HFFc6 (cell line): ENCODE results near the gene VWCE. TPM values are rescaled to one million over a fixed set of nuclear protein-coding genes. Genes with fewer than 3 reads are reported as not detected.

Experiments used
- DNase-seq: peaks from one replicate; pipeline ENCODE4 v3.0.0-alpha.2; 2018
- H3K27ac Mint-ChIP-seq: 2 replicates; pipeline ENCODE4 v1.8.0; 2020; ENCODE audit warnings: mild to moderate bottlenecking, mixed read lengths
- H3K27me3 Mint-ChIP-seq: 2 replicates; pipeline ENCODE4 v1.8.0; 2021; ENCODE audit warnings: mild to moderate bottlenecking, moderate library complexity, mixed read lengths; ENCODE audit not compliant: insufficient read depth
- H3K36me3 Mint-ChIP-seq: 2 replicates; pipeline ENCODE4 v1.8.0; 2021; ENCODE audit warnings: low read depth, mixed read lengths
- H3K4me1 Mint-ChIP-seq: 2 replicates; pipeline ENCODE4 v1.8.0; 2020; ENCODE audit warnings: low read depth, mixed read lengths
- H3K4me3 Mint-ChIP-seq: 2 replicates; pipeline ENCODE4 v1.8.0; 2020; ENCODE audit warnings: mild to moderate bottlenecking, moderate library complexity, mixed read lengths
- H3K9me3 Mint-ChIP-seq: 2 replicates; pipeline ENCODE4 v1.8.0; 2020; ENCODE audit warnings: mild to moderate bottlenecking, mixed read lengths
- CTCF ChIP-seq: fragments of 200-600 bp; sonication (generic); IDR thresholded peaks from 2 replicates; pipeline ENCODE4 v1.5.0; 2021; ENCODE audit warnings: antibody characterized with exemption, mild to moderate bottlenecking
- long read RNA-seq: library from polyadenylated mRNA; unstranded; transcript quantifications from one replicate; pipeline ENCODE4 v2.0.0, GENCODE V29; 2019
- total RNA-seq, 6 experiments: library from RNA; stranded (reverse); fragmentation: NEBNext Ultra II Directional; extraction: Animal tissue kit (Norgen Biotek cat#: 25700); gene quantifications; 2 replicates in 1 of 6; 3 replicates in 5 of 6; pipeline ENCODE4 v1.2.3, GENCODE V29; 2021

Gene VWCE
- 1 to 10 TPM in 1 of 6 experiments, under 1 TPM in 5; 0.47 to 1.5 (median 0.74) TPM for total RNA-seq
- long read RNA-seq, result 0 reads

GRCh38 chr11:61294717-61295595 is at the start of gene VWCE:
VWCE (minus strand) TSS chr11:61295316; CDS start chr11:61295037, 279 bp downstream.
- Mint-ChIP-seq H3K4me3 (peak within 1 kb of the TSS; percentile 89), H3K4me1 (peaks cover 37% of the 10 kb centered on the region), H3K36me3 (peaks cover 11% of the 10 kb centered on the region), H3K27me3 (peaks cover 4% of the 10 kb centered on the region), H3K9me3 (no peaks in the 10 kb centered on the region), H3K27ac (peak within 1 kb of the TSS; percentile 84)
- peak; percentile 25 for DNase-seq
- TF ChIP-seq CTCF, result no peak

GRCh38 chr11:61343792-61344745 is 49.0 kb upstream of the VWCE start:
- Mint-ChIP-seq H3K27ac (no peak overlapping the region), H3K27me3 (no peaks in the 10 kb centered on the region; the same call in 1 of the 2 replicates), H3K4me3 (no peak overlapping the region), H3K9me3 (no peaks in the 10 kb centered on the region), H3K36me3 (no peaks in the 10 kb centered on the region), H3K4me1 (no peaks in the 10 kb centered on the region)
- DNase-seq, result no peak
- TF ChIP-seq CTCF, result no peak

GRCh38 chr11:61342207-61342803 is 47.2 kb upstream of the VWCE start:
- Mint-ChIP-seq H3K27ac (no peak overlapping the region), H3K4me1 (no peaks in the 10 kb centered on the region), H3K4me3 (no peak overlapping the region), H3K9me3 (no peaks in the 10 kb centered on the region), H3K27me3 (no peaks in the 10 kb centered on the region; the same call in 1 of the 2 replicates), H3K36me3 (no peaks in the 10 kb centered on the region)
- DNase-seq, result no peak
- no peak for TF ChIP-seq CTCF

- H3K27ac Mint-ChIP-seq, result no peak overlapping the region
- H3K27me3 Mint-ChIP-seq, result no peaks in the 10 kb centered on the region; the same call in 1 of the 2 replicates
- no peaks in the 10 kb centered on the region for H3K4me1 Mint-ChIP-seq
- H3K9me3 Mint-ChIP-seq, result no peaks in the 10 kb centered on the region
- TF ChIP-seq CTCF, result no peak
- H3K4me3 Mint-ChIP-seq, result no peak overlapping the region
- no peak for DNase-seq
- no peaks in the 10 kb centered on the region for H3K36me3 Mint-ChIP-seq
These were observed 46.6 kb upstream of the VWCE start for GRCh38 chr11:61341706-61342105.

GRCh38 chr11:61340979-61341378 is 45.9 kb upstream of the VWCE start:
- Mint-ChIP-seq H3K27me3 (no peaks in the 10 kb centered on the region), H3K27ac (no peak overlapping the region), H3K36me3 (no peaks in the 10 kb centered on the region), H3K4me1 (no peaks in the 10 kb centered on the region; the same call in 1 of the 2 replicates), H3K4me3 (no peak overlapping the region), H3K9me3 (no peaks in the 10 kb centered on the region)
- no peak for TF ChIP-seq CTCF
- no peak for DNase-seq
